K562 (cell line): Measurements from ENCODE around the gene HELZ. TPM values are rescaled to one million over a fixed set of nuclear protein-coding genes. Genes with fewer than 3 reads are reported as not detected.

Experiments
- BCOR ChIP-seq: fragments of 450-650 bp; IDR thresholded peaks from 2 replicates; pipeline ENCODE4 v1.6.1; 2016
- C11orf30 ChIP-seq: fragments of 450-650 bp; IDR thresholded peaks from 2 replicates; pipeline ENCODE4 v1.6.1; 2016; ENCODE audit warnings: low read depth, mild to moderate bottlenecking
- CHD4 ChIP-seq: fragments of 200-600 bp; sonication (generic); IDR thresholded peaks from 3 replicates; pipeline ENCODE4 v1.6.1; 2012; ENCODE audit warnings: low read depth, mild to moderate bottlenecking, mixed read lengths, low read length, inconsistent platforms; ENCODE audit not compliant: insufficient read depth, insufficient replicate concordance, poor library complexity, severe bottlenecking
- CSDE1 ChIP-seq, 2 experiments: fragments of 450-650 bp; IDR thresholded peaks; 2 replicates each; pipeline ENCODE4 v1.6.1; 2016; ENCODE audit warnings: mild to moderate bottlenecking in 1 of 2
- GTF2A2 ChIP-seq: IDR thresholded peaks from 2 replicates; pipeline ENCODE4 v1.6.1; 2016; ENCODE audit warnings: mild to moderate bottlenecking, missing genetic modification characterization, missing compliant biosample characterization
- HDAC1 ChIP-seq, 2 experiments: fragments of 450-650 bp; IDR thresholded peaks; 2 replicates each; pipeline ENCODE4 v1.6.1; 2016 to 2017; ENCODE audit warnings: inconsistent platforms in 1 of 2, mild to moderate bottlenecking in 1 of 2, moderate library complexity in 1 of 2
- HNRNPK ChIP-seq: fragments of 200-400 bp; formaldehyde crosslinking; IDR thresholded peaks from one replicate; pipeline ENCODE4 v1.6.1; 2018; ENCODE audit warnings: mild to moderate bottlenecking, low read depth, low read length; ENCODE audit not compliant: poor library complexity, severe bottlenecking
- LEF1 ChIP-seq: fragments of 450-650 bp; IDR thresholded peaks from 2 replicates; pipeline ENCODE4 v1.6.1; 2016; ENCODE audit warnings: mild to moderate bottlenecking
- NR3C1 ChIP-seq: sonication (generic); formaldehyde crosslinking; IDR thresholded peaks from 2 replicates; pipeline ENCODE4 v1.8.1; 2022; ENCODE audit warnings: missing genetic modification reagents
- PHTF2 ChIP-seq: fragments of 250-450 bp; sonication (Bioruptor Pico); IDR thresholded peaks from 2 replicates; pipeline ENCODE4 v1.5.0; 2021; ENCODE audit warnings: mild to moderate bottlenecking
- PRMT5 ChIP-seq: sonication (generic); formaldehyde crosslinking; IDR thresholded peaks from 2 replicates; pipeline ENCODE4 v1.5.0; 2020; ENCODE audit warnings: missing genetic modification reagents
- RBM39 ChIP-seq: fragments of 200-400 bp; formaldehyde crosslinking; optimal IDR thresholded peaks from 2 replicates; pipeline ENCODE3; 2018; ENCODE audit warnings: low read depth, low read length
- SMARCC2 ChIP-seq: fragments of 450-650 bp; IDR thresholded peaks from 2 replicates; pipeline ENCODE4 v1.6.1; 2017; ENCODE audit warnings: antibody characterized with exemption, moderate library complexity, mild to moderate bottlenecking, low read depth
- SPI1 ChIP-seq: IDR thresholded peaks from 2 replicates; pipeline ENCODE4 v1.6.1; 2011; ENCODE audit warnings: low read depth, low read length, control low read depth, borderline replicate concordance
- ZC3H11A ChIP-seq: IDR thresholded peaks from 2 replicates; pipeline ENCODE4 v1.6.1; 2012; ENCODE audit warnings: low read depth, low read length, improper control_type of control experiment
- ZNF121 ChIP-seq: sonication (generic); formaldehyde crosslinking; conservative IDR thresholded peaks from 2 replicates; pipeline ENCODE4 v1.8.0; 2022; ENCODE audit warnings: missing genetic modification reagents
- polyA plus RNA-seq, 8 experiments: library from polyadenylated mRNA; depleted of rRNA in 4 of 8; stranded (reverse) in 5 of 8; unstranded in 3 of 8; fragments of >200 nt; fragmentation: Nextera tagmentation in 2 of 8; fragmentation: Illumina TruSeq in 1 of 8; extraction: Ambion mirVana in 2 of 8; extraction: Trizol in 1 of 8; gene quantifications; 2 replicates each; pipeline versions ENCODE4 v1.2.1 to v1.2.3, GENCODE V29; 2011 to 2014; ENCODE audit warnings: inconsistent platforms in 1 of 8, missing spikeins in 1 of 8
- total RNA-seq, 7 experiments: library from RNA; depleted of rRNA in 6 of 7; stranded (reverse); fragments of >200 nt in 6 of 7; fragmentation: Illumina TruSeq in 2 of 7; extraction: Trizol in 2 of 7; gene quantifications; 2 replicates each; pipeline versions ENCODE4 v1.2.1 to v1.2.3, GENCODE V29; 2011 to 2021; ENCODE audit warnings: low replicate concordance in 1 of 7
- TF ChIP-seq, protein P1 (sequence below): fragments of 250-450 bp; sonication (Bioruptor Pico); IDR thresholded peaks from 2 replicates; pipeline ENCODE4 v1.8.0; 2021; ENCODE audit warnings: borderline replicate concordance, mild to moderate bottlenecking, moderate library complexity; ENCODE audit not compliant: poor library complexity, severe bottlenecking
- TF ChIP-seq, protein P2 (sequence below), 2 experiments: IDR thresholded peaks; 2 replicates each; pipeline ENCODE4 v1.6.1; 2011; ENCODE audit warnings: borderline replicate concordance in 1 of 2, control low read depth in 1 of 2, low read depth in 1 of 2, low read length in 1 of 2, mild to moderate bottlenecking in 1 of 2, mixed read lengths in 1 of 2, moderate library complexity in 1 of 2; ENCODE audit not compliant: insufficient read depth in 1 of 2, insufficient read length in 1 of 2, poor library complexity in 1 of 2, severe bottlenecking in 1 of 2; ENCODE audit errors: extremely low read depth in 1 of 2
- TF ChIP-seq, protein P3 (sequence below): fragments of 450-650 bp; IDR thresholded peaks from one replicate; pipeline ENCODE4 v1.6.1; 2018; ENCODE audit warnings: mild to moderate bottlenecking, moderate library complexity; ENCODE audit not compliant: partially characterized antibody
- TF ChIP-seq, protein P4 (sequence below): sonication (generic); formaldehyde crosslinking; IDR thresholded peaks from 2 replicates; pipeline ENCODE4 v1.8.0; 2022; ENCODE audit warnings: mild to moderate bottlenecking, missing genetic modification reagents, borderline replicate concordance
- TF ChIP-seq, protein P5 (sequence below): sonication (generic); formaldehyde crosslinking; IDR thresholded peaks from 2 replicates; pipeline ENCODE4 v1.8.0; 2022; ENCODE audit warnings: missing genetic modification reagents, mild to moderate bottlenecking, borderline replicate concordance

Gene HELZ
- total and polyA plus RNA-seq, 9 of the 15 experiments (the other 6 are each of a cell fraction or from before 2014, with no cell fraction given), result 5.2 to 39.8 (median 17.3) TPM

DNA sequence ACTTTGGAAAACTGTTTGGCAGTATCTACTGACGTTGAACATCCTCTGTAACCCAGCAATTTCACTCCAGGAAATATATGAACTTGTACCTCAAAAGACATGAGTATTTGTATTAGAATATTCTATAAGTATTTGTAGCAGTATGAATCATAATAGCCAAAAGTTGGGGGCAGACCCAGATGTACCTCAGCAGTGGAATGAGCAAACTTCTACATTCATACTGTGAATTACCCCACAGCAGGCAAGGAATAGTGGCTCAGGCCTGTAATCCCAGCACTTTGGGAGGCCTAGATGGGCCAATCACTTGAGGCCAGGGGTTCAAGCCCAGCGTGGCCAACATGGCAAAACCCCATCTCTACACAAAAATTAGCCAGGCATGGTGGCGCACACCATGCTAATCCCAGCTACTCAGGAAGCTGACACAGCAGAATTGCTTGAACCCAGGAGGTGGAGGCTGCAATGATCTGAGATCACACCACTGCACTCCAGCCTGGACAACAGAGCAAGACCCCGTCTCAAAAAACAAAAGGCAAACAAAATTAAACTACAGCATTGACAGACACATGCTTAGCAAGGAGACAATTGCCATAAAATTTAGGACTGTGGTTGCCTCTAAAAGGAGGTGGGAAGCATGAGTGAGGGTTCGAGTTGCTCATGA, 11.2 kb upstream of the HELZ start (continued):
- no peak for TF ChIP-seq SMARCC2
- peak; percentile 45 for TF ChIP-seq BCOR
- TF ChIP-seq LEF1, result no peak
- TF ChIP-seq, protein P1, sequence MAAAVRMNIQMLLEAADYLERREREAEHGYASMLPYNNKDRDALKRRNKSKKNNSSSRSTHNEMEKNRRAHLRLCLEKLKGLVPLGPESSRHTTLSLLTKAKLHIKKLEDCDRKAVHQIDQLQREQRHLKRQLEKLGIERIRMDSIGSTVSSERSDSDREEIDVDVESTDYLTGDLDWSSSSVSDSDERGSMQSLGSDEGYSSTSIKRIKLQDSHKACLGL, result no peak
- TF ChIP-seq, protein P2, sequence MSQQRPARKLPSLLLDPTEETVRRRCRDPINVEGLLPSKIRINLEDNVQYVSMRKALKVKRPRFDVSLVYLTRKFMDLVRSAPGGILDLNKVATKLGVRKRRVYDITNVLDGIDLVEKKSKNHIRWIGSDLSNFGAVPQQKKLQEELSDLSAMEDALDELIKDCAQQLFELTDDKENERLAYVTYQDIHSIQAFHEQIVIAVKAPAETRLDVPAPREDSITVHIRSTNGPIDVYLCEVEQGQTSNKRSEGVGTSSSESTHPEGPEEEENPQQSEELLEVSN (IDR thresholded peaks at IDR 0.05; ENCODE audit: borderline replicate concordance in 1 of 2, extremely low read depth in 1 of 2, insufficient read depth in 1 of 2, insufficient read length in 1 of 2, low read depth in 1 of 2, low read length in 1 of 2, poor library complexity in 1 of 2, severe bottlenecking in 1 of 2), result no peak
- TF ChIP-seq PHTF2 (CRISPR knock-in tag), result no peak
- no peak for TF ChIP-seq GTF2A2 (tag)
- TF ChIP-seq C11orf30, result peak; percentile 64; the same call in 1 of the 2 replicates
- TF ChIP-seq, protein P3, sequence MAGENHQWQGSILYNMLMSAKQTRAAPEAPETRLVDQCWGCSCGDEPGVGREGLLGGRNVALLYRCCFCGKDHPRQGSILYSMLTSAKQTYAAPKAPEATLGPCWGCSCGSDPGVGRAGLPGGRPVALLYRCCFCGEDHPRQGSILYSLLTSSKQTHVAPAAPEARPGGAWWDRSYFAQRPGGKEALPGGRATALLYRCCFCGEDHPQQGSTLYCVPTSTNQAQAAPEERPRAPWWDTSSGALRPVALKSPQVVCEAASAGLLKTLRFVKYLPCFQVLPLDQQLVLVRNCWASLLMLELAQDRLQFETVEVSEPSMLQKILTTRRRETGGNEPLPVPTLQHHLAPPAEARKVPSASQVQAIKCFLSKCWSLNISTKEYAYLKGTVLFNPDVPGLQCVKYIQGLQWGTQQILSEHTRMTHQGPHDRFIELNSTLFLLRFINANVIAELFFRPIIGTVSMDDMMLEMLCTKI, result no peak
- TF ChIP-seq RBM39, result no peak
- no peak for TF ChIP-seq ZC3H11A
- TF ChIP-seq CSDE1 (IDR thresholded peaks at IDR 0.05), result no peak
- TF ChIP-seq, protein P4, sequence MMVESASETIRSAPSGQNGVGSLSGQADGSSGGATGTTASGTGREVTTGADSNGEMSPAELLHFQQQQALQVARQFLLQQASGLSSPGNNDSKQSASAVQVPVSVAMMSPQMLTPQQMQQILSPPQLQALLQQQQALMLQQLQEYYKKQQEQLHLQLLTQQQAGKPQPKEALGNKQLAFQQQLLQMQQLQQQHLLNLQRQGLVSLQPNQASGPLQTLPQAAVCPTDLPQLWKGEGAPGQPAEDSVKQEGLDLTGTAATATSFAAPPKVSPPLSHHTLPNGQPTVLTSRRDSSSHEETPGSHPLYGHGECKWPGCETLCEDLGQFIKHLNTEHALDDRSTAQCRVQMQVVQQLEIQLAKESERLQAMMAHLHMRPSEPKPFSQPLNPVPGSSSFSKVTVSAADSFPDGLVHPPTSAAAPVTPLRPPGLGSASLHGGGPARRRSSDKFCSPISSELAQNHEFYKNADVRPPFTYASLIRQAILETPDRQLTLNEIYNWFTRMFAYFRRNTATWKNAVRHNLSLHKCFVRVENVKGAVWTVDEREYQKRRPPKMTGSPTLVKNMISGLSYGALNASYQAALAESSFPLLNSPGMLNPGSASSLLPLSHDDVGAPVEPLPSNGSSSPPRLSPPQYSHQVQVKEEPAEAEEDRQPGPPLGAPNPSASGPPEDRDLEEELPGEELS, result no peak
- TF ChIP-seq ZNF121 (CRISPR knock-in tag), result peak; percentile 67
- no peak for TF ChIP-seq HNRNPK
- no peak for TF ChIP-seq SPI1
- TF ChIP-seq NR3C1, result no peak
- TF ChIP-seq, protein P5, sequence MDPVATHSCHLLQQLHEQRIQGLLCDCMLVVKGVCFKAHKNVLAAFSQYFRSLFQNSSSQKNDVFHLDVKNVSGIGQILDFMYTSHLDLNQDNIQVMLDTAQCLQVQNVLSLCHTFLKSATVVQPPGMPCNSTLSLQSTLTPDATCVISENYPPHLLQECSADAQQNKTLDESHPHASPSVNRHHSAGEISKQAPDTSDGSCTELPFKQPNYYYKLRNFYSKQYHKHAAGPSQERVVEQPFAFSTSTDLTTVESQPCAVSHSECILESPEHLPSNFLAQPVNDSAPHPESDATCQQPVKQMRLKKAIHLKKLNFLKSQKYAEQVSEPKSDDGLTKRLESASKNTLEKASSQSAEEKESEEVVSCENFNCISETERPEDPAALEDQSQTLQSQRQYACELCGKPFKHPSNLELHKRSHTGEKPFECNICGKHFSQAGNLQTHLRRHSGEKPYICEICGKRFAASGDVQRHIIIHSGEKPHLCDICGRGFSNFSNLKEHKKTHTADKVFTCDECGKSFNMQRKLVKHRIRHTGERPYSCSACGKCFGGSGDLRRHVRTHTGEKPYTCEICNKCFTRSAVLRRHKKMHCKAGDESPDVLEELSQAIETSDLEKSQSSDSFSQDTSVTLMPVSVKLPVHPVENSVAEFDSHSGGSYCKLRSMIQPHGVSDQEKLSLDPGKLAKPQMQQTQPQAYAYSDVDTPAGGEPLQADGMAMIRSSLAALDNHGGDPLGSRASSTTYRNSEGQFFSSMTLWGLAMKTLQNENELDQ (CRISPR knock-in tag), result no peak
- no peak for TF ChIP-seq CHD4
- no peak for TF ChIP-seq HDAC1 (IDR thresholded peaks at IDR 0.05)
- TF ChIP-seq PRMT5 (CRISPR knock-in tag), result no peak
